ENCODE results near the gene ACTL10.

Gene ACTL10

DNA sequence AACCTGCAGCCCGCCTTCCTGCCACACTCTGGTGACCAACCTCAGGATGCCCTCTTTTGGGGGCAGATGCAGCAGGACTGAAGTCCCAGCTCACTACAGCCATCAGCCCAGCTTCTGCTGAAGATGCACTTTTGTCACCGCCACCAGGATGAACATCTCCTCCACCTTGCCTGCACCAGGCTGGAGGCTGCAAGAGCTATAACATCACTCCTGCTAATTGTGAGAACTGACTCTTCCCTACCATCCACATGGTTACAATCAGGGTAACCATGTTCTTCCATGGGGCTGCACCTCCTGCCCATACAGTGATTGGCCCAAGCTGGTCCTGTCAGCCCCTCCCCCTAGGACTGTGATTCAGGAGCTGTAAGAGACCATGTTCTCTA, 2.0 kb upstream of the ACTL10 start:
- DNase-seq = no peak

DNA sequence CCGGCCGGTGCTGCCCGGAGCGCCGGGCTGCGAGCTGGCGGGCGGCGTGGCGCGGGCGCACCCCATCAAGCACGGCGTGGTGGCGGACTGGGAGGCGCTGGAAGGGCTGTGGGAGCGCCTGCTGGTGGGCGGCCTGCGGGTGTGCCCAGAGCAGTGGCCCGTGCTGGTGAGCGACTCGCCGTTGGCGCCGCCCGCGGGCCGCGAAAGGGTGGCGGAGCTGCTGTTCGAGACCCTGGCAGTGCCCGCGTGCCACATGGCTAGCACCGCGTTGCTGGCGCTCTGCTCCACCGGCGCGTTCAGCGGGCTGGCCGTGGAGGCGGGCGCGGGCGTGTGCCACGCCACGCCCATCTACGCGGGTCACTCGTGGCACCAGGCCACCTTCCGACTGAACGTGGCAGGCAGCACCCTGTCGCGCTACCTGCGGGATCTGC, 517 bp downstream of the ACTL10 start:
- DNase-seq = no peak

- peak; percentile 38 for DNase-seq
Measured at GRCh38 chr20:33667676-33668465, 1.1 kb downstream of the ACTL10 start.

GRCh38 chr20:33668466-33669155, 1.9 kb downstream of the ACTL10 start:
- DNase-seq = no peak

DNA sequence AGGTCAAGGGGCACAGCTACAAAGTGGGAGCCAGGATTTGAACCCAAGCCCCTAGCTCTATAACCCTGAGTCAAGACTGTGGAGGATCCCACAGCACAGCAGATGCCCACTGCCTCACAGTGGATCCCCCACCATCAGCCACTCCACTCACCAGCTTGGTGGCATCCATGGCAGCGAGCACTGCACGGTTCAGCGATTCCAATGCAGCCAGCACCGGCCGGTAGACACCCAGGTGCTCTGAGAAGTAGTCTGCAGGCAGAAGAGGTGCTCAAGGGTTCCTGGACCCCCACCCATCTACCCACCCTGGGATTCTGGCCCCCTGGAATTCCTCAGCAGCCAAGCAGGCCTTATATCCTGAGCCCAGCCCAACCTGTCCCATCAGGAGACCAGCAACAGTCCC, 2.5 kb downstream of the ACTL10 start:
- no peak for DNase-seq

- DNase-seq = no peak
Measured at GRCh38 chr20:33669873-33670640, 3.3 kb downstream of the ACTL10 start.

DNA sequence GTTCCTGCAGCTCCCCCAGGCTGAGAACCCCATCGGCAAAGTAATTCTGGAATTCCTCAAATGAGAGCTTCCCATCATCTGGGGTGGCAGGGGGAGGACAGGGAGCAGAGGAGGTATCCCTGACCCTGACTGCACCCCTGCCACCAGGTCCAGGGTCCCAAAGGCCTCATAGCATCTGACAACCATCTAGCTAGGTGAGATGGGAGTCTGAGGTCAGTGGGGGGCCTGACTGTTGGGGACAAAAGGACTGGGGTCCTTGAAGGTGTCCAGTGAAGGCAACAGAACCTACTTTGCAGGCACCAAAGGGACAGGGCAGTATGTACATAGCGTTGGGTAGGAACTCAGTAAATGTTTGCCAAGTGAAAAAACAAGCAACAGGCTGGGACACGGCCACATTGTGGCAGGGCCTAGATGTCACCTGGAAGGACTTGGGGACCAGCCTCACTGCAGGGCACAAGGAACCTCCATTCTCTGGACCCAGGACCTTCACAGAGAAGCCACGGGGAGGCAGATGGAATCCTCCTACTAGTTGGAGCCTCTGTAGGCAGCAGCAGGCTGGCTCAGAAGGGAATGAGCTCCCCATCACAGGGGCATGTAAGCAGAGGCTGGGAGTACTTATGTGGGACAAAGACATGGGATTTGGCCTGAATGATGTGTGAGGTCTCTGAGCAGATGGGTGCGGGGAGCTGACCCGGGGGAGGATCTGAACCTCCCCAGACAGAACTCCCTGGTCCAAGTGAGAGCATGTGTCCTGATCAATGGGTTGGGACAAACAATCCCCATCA, 4.2 kb downstream of the ACTL10 start:
- no peak for DNase-seq

DNA sequence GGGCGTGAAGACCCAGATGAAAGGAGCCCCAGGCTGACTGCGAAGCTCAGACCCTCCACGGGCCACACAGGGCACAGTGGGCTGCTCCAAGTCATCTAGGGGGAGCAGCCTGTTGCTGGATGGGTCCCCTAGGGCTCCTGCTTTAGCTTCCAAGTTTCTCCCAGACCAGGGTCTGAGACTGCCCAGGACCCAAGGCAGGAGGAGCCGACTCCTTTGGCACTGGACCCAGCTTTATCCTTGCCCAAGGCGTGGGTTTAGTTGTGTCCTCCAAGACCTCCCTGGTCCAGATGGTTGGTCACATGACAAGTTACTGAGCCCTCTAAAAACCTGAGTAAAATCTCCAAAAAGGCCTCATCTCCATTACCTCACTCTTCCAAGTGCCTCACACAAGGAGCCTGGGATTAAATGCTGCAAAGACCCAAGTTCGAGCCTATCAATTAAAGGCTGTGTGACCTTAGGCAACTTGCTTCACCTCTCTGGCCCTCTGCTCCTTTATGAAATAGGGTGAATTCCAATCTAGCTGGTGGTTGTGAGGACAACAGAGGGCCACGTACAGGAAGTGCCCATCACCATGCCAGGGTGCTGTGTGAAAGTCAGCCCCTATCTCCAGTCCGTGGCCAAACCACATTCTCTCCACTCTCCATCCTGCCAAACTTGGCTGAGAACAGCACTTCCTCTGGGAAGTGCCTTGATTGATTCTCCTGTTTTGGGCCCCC, 5.0 kb downstream of the ACTL10 start:
- no peak for DNase-seq

- DNase-seq = no peak
Measured at GRCh38 chr20:33672426-33673113, 5.8 kb downstream of the ACTL10 start.

DNA sequence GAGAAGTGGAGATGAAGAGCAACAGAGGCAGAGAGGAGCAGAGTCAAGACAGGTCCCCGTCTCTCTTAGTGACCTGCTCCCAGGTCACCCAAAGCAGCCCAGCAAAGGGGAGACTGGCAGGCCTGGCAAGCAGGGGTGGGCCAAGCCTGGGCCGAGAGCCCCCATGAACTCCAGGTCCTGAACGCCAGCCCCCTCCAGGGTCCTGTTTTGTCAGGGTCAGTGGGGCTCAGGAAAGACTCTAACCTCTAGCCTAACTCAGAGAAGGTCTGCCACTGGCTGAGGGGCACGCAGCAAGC, 6.3 kb downstream of the ACTL10 start:
- DNase-seq = no peak

- DNase-seq = no peak
Measured at GRCh38 chr20:33673410-33674293, 6.9 kb downstream of the ACTL10 start.

DNA sequence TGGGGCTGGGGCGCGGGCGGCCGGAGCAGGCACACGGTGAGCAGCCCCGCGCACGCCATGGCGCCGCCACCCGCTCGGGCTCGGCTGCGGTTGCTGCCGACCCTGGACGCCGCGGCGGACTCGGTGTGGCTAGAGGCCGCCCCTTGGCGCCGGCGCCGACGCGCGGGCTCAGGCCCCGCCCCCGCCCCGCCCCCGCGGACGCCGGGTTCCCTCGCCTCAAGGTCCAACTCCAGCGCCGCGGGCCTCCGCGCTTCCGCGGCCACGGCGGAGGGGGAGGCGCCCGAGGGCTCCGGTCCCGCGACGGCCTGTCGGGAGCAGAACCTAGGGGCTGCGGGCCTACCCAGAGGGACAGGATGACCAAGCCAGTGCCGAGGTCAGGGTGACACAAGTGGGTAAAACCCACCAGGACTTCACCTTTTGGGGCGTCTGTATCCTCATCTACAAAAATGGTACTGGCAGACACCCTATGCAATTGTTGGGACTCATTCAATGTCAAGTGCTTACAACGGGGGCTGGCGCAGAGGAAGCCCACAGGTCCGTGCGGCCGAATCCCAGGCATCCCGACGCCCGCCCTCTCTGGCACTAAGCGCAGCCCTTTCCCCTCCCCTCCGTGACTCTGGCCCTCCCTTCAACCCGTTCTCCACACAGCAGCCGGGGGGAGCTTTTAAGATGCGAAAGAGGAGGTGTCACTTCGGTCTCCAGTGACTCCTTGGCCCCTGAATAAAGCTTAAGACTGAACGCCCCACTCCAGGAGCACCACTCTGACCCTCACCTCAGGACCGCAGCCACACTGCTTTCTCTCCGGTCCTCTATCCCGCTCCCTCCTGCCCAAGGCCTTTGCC, 7.8 kb downstream of the ACTL10 start, which contains the start of gene NECAB3:
Gene NECAB3 (minus strand): TSS at position 135 of the 842 bp plus-strand sequence. CDS start 76 bp downstream, at position 59.
- no peak for DNase-seq

DNA sequence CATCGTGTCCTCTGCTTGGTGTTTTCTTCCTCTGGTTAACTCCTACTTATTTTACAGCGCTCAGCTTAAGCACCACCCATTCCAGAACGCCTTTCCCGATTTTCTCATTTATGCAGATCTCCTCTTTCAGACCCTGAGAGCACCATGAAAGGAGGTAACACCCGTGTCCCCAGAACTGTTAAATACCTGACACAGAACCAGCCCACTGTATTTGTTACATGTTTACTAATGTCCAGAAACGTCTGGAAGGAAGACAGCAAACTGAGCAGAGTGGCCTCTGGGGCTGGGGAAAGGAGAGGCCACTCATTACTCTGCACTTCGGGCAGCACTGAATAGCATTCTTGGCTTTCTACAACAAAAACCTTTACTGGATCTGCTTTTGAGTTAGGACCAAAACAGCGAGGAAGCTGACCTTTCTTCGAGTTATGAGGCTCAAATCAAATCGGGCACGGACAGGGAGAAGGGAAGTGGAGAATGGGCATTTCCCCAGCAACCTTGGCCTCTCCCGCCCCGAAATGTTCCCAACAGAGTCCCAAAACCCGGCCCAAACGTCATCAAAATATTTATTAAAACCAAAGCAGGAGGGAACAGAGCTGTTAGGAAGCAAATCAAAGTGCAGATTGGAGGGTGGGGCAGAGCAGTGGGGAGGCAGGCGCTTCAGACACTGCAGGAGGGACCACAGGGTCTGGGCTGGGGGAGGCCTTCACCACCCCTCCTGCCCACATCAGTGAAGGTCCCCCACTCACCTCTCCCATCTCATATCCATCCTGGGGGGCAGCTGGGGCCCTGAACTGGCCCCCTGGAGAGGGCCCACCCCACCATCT, 8.6 kb downstream of the ACTL10 start:
- DNase-seq = no peak

DNA sequence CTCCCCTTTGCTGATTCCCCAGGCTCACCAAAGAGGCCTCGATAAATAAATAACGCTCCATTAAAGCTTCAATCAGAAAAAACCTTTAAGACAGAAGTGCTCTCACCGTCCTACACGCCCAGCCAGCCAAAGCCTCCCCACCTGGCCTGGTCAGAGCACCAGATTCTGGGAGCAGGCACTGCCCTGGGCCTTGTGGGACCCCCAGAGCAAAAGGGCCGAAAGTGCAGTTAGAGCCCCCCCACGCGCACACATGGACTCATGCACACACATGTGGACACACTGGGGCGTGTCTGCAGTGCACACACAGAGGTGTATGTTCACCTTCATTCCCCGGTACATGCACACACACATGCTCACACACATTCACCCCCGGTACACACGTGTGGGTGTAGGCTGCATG, 9.4 kb downstream of the ACTL10 start:
- DNase-seq = no peak

DNA sequence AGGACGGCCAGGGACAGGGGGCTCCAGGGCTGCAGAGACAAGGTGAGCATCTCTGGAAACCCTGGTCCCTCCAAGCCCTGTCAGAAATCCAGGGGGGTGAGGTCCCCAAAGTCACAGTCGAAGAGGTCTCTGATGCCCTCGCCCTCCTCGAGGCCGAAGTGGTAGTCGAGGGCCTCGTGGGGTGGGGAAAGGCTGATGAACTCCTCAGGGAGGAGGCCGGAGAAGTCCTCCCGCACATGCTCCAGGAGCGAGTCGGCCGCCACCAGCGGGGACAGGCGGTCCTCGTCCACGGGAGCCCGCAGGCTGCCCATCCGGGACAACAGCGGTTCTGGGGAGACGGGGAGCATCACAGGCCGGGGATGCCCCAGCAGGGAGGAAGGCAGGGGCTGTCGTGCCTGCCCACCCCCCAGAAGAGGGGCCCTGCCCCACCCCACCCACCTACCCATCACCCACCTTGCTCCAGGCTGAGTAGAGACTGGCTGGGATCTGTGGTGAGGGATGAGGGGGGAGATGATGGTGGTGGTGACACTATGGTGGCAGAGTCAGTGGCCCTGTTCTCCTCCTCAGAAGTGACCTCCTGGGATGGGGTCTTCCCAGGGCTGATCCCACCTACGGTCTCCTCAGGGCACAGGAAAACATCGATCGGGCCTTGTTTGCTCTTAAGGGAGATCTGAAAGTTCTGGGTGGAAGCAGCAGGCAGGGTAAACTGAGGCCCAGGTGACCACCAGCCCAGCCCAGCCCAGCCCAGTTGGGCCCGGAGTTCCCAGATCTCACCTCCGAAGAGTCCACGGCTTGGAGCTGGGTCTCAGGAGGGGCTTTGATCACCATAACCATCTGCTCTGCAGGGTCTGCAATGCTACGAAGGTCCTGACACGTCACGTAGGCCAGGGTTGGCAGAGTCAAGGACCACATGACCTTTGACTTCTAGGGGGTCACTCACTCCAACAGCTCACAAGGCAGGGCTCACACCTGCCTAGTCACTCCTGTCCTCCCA, 10.2 kb downstream of the ACTL10 start:
- no peak for DNase-seq

DNA sequence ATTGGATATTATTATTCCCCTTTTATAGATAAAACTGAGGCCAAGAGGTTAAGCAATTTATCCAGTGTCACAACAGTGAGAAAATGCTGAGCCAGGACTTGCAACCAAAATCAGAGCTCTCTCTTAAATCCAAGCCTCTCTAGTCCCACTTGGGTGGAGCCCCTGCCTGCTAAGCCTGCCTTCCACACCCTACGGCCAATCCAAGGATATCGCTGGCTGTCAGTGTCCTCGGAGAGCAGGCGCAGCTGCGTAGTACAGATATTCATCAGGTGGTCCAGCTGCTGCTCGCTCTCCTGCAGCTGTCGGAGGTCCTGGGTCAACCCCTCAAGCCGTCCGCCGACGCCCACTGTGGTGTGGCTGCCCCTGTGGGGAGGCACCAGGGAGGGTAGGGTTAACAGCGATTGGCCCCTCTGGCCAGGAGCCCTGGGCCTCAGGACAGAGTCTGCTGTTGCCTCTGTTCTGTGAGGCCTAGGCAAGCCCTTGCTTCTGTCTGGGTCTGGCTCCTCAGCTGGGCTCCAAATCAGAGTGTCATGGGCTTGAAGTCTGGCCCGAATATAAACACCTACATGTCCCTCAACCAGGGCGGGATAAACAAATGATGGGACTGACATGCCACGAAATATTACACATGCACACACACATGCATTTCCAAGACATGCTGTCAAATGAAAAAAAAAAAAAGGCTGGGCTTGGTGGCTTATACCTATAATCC, 11.4 kb downstream of the ACTL10 start:
- no peak for DNase-seq

Data from NCI-H187 treated with DMSO at 0.1 percent for 48 hours (cell line).